ENCODE data around the gene RBMS3. TPM values are rescaled to one million over a fixed set of nuclear protein-coding genes. Genes with fewer than 3 reads are reported as not detected.

The RBMS3 gene
- total RNA-seq, 1 experiment from 2014 or later = 8.7 TPM

- TF ChIP-seq RORB (CRISPR knock-in tag; IDR thresholded peaks at IDR 0.05) (no peak), FOXJ3 (CRISPR knock-in tag; IDR thresholded peaks at IDR 0.05; ENCODE audit: borderline replicate concordance) (no peak), ZBTB43 (CRISPR knock-in tag; IDR thresholded peaks at IDR 0.05) (no peak), STAT6 (CRISPR knock-in tag; conservative IDR thresholded peaks at IDR 0.05; ENCODE audit: low read depth) (no peak), CREB1 (CRISPR knock-in tag; IDR thresholded peaks at IDR 0.05) (no peak), TEAD4 (CRISPR knock-in tag; IDR thresholded peaks at IDR 0.05) (no peak), JAZF1 (CRISPR knock-in tag; IDR thresholded peaks at IDR 0.05) (no peak), MLX (CRISPR knock-in tag; IDR thresholded peaks at IDR 0.05) (no peak), MAX (CRISPR knock-in tag; IDR thresholded peaks at IDR 0.05) (no peak), CREM (CRISPR knock-in tag; IDR thresholded peaks at IDR 0.05) (no peak), ZNF396 (CRISPR knock-in tag; IDR thresholded peaks at IDR 0.05; ENCODE audit: borderline replicate concordance) (no peak), ATF3 (CRISPR knock-in tag; conservative IDR thresholded peaks at IDR 0.05) (no peak), ETV6 (CRISPR knock-in tag; IDR thresholded peaks at IDR 0.05) (no peak)
Measured at GRCh38 chr3:29949940-29950616, 669.2 kb downstream of the RBMS3 start (continued).

GRCh38 chr3:29952431-29952830 is 671.6 kb downstream of the RBMS3 start:
- Mint-ChIP-seq H3K4me1 (no peaks in the 10 kb centered on the region), H3K36me3 (no peaks in the 10 kb centered on the region), H3K9me3 (no peaks in the 10 kb centered on the region), H3K4me3 (no peak overlapping the region), H3K27me3 (ENCODE audit: low read depth) (no peaks in the 10 kb centered on the region), H3K27ac (no peak overlapping the region)
- ATAC-seq (no peak), DNase-seq (ENCODE audit: low spot score) (no peak)
- POLR2A ChIA-PET = no interaction called here
- CTCF ChIA-PET = no interaction called here
- TF ChIP-seq ESRRA (CRISPR knock-in tag; IDR thresholded peaks at IDR 0.05; ENCODE audit: borderline replicate concordance) (no peak), GRHL2 (CRISPR knock-in tag; IDR thresholded peaks at IDR 0.05; ENCODE audit: insufficient replicate concordance, severe bottlenecking) (no peak), MAX (CRISPR knock-in tag; IDR thresholded peaks at IDR 0.05) (no peak), ELF4 (CRISPR knock-in tag; IDR thresholded peaks at IDR 0.05; ENCODE audit: low read depth) (no peak), OVOL2 (CRISPR knock-in tag; IDR thresholded peaks at IDR 0.05; ENCODE audit: borderline replicate concordance) (no peak), ZSCAN18 (CRISPR knock-in tag; IDR thresholded peaks at IDR 0.05) (no peak), ZNF232 (CRISPR knock-in tag; IDR thresholded peaks at IDR 0.05) (no peak), FOXP1 (CRISPR knock-in tag; IDR thresholded peaks at IDR 0.05; ENCODE audit: borderline replicate concordance) (no peak), JUN (CRISPR knock-in tag; IDR thresholded peaks at IDR 0.05) (no peak), PREB (CRISPR knock-in tag; IDR thresholded peaks at IDR 0.05; ENCODE audit: borderline replicate concordance) (no peak), GTF2I (CRISPR knock-in tag; conservative IDR thresholded peaks at IDR 0.05) (no peak), NFATC4 (CRISPR knock-in tag; IDR thresholded peaks at IDR 0.05) (no peak), JAZF1 (CRISPR knock-in tag; IDR thresholded peaks at IDR 0.05) (no peak), TP53 (CRISPR knock-in tag; IDR thresholded peaks at IDR 0.05) (no peak), ZNF512 (CRISPR knock-in tag; IDR thresholded peaks at IDR 0.05; ENCODE audit: borderline replicate concordance) (no peak), RORB (CRISPR knock-in tag; IDR thresholded peaks at IDR 0.05) (no peak), GABPB1 (CRISPR knock-in tag; IDR thresholded peaks at IDR 0.05) (no peak)

Data from WTC11 (cell line).